GM12864 (cell line): Measurements from ENCODE around the gene GRID1.

ENCODE experiments used
- DNase-seq: peaks from one replicate; pipeline ENCODE4 v3.0.0-alpha.2; 2011; ENCODE audit warnings: low read depth
- H3K4me3 ChIP-seq: 2 replicates; pipeline ENCODE4 v1.5.1; 2011; ENCODE audit warnings: mild to moderate bottlenecking, low read depth, low read length, control low read depth
- TF ChIP-seq, protein P1 (sequence below): IDR thresholded peaks from 2 replicates; pipeline ENCODE4 v1.5.1; 2011; ENCODE audit warnings: low read depth, mild to moderate bottlenecking, moderate library complexity, low read length, control low read depth, inconsistent platforms; ENCODE audit errors: missing control alignments

GRID1 gene

DNA sequence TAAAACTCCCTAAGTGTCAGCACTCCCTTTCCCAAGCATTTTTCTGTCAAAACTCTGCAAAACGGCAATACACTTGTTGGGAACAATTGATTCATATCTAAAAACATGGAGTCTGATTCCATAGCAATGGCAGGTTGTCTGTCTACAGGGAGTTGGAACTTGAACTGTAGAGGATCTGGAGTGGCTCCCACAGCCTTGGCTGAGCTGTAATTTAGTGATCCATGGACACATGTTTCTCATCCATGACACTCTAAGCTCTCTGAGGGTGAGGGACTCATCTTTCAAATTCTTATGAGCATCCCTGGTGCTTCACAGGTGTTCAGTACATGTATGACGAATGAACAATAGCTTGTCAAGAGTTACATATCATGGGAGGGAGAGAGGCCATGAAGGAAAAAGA lies 466.1 kb downstream of the GRID1 start:
- no peak overlapping the region for H3K4me3 ChIP-seq
- TF ChIP-seq, protein P1, sequence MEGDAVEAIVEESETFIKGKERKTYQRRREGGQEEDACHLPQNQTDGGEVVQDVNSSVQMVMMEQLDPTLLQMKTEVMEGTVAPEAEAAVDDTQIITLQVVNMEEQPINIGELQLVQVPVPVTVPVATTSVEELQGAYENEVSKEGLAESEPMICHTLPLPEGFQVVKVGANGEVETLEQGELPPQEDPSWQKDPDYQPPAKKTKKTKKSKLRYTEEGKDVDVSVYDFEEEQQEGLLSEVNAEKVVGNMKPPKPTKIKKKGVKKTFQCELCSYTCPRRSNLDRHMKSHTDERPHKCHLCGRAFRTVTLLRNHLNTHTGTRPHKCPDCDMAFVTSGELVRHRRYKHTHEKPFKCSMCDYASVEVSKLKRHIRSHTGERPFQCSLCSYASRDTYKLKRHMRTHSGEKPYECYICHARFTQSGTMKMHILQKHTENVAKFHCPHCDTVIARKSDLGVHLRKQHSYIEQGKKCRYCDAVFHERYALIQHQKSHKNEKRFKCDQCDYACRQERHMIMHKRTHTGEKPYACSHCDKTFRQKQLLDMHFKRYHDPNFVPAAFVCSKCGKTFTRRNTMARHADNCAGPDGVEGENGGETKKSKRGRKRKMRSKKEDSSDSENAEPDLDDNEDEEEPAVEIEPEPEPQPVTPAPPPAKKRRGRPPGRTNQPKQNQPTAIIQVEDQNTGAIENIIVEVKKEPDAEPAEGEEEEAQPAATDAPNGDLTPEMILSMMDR = no peak

GRCh38 chr10:85900061-85900460 lies 466.5 kb downstream of the GRID1 start:
- TF ChIP-seq, protein P1 = no peak
- no peak overlapping the region for H3K4me3 ChIP-seq
- no peak for DNase-seq

More for the DNA sequence above, 466.1 kb downstream of the GRID1 start:
- no peak for DNase-seq

GRCh38 chr10:85891472-85891871 lies 475.1 kb downstream of the GRID1 start:
- DNase-seq = no peak
- H3K4me3 ChIP-seq = no peak overlapping the region
- TF ChIP-seq, protein P1 = no peak

GRCh38 chr10:85888559-85888958 lies 478.0 kb downstream of the GRID1 start:
- TF ChIP-seq, protein P1 = no peak
- H3K4me3 ChIP-seq = no peak overlapping the region
- no peak for DNase-seq

GRCh38 chr10:85888004-85888403 lies 478.6 kb downstream of the GRID1 start:
- no peak for DNase-seq
- TF ChIP-seq, protein P1 = no peak
- no peak overlapping the region for H3K4me3 ChIP-seq

- H3K4me3 ChIP-seq = no peak overlapping the region
- no peak for DNase-seq
- TF ChIP-seq, protein P1 = no peak
Measured at GRCh38 chr10:85874208-85874607, 492.4 kb downstream of the GRID1 start.

DNA sequence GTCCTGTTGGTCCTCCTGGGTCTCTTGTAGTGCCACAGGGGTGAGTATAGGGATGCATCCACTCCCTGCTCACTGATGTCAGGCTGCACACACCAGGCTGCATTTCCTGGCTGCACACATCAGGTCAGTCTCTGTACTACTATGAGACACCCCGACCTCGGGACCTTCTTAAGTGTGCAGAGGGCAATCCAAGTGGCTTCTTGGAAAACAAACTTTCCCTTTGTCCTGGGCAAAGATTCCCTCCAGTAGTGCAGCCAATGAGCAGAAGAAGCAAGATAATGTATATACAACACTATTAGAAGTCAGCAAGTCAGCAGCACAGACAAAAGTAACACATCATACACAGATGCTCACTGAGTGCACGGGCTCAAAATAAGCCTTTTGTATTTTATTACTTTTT lies 493.5 kb downstream of the GRID1 start:
- TF ChIP-seq, protein P1 = no peak
- no peak overlapping the region for H3K4me3 ChIP-seq
- no peak for DNase-seq
